Mucosa of stomach (tissue), 1 donor: ENCODE measurements around the gene NUMB.

Experiments used
- H3K27me3 ChIP-seq: one replicate; pipeline ENCODE4 v1.7.0; 2013; ENCODE audit warnings: mild to moderate bottlenecking, low read length; ENCODE audit not compliant: control insufficient read depth, insufficient read depth
- H3K36me3 ChIP-seq: one replicate; pipeline ENCODE4 v1.7.0; 2013; ENCODE audit warnings: low read length; ENCODE audit not compliant: control insufficient read depth, insufficient read depth
- H3K4me1 ChIP-seq: one replicate; pipeline ENCODE4 v1.7.0; 2013; ENCODE audit warnings: mild to moderate bottlenecking, low read length; ENCODE audit not compliant: control insufficient read depth, insufficient read depth
- H3K4me3 ChIP-seq: one replicate; pipeline ENCODE4 v1.7.0; 2013; ENCODE audit warnings: low read length
- H3K9ac ChIP-seq: one replicate; pipeline ENCODE4 v1.7.0; 2013; ENCODE audit warnings: mild to moderate bottlenecking, low read length, moderate library complexity
- H3K9me3 ChIP-seq: one replicate; pipeline ENCODE4 v1.7.0; 2013; ENCODE audit warnings: mild to moderate bottlenecking, low read length, moderate library complexity; ENCODE audit not compliant: control insufficient read depth
- donor health status: Pancreatic carcinoma.

NUMB gene

GRCh38 chr14:73458183-73458976 is at the start of gene NUMB:
Gene NUMB (minus strand): TSS chr14:73458546. CDS start chr14:73355751, 102,795 bp downstream.
- Histone ChIP-seq H3K27me3 (no peaks in the 10 kb centered on the region), H3K9me3 (no peaks in the 10 kb centered on the region), H3K36me3 (no peaks in the 10 kb centered on the region), H3K4me1 (peaks cover 50% of the 10 kb centered on the region), H3K9ac (peak within 1 kb of the TSS; percentile 95), H3K4me3 (peak within 1 kb of the TSS; percentile 95)

- Histone ChIP-seq H3K9ac (no peak overlapping the region), H3K4me1 (no peaks in the 10 kb centered on the region), H3K27me3 (no peaks in the 10 kb centered on the region), H3K4me3 (no peak overlapping the region), H3K9me3 (no peaks in the 10 kb centered on the region), H3K36me3 (no peaks in the 10 kb centered on the region)
Observed at GRCh38 chr14:73503648-73504047, 45.3 kb upstream of the NUMB start.

- H3K36me3 ChIP-seq, result no peaks in the 10 kb centered on the region
- H3K4me3 ChIP-seq, result no peak overlapping the region
- no peaks in the 10 kb centered on the region for H3K9me3 ChIP-seq
- H3K4me1 ChIP-seq, result no peaks in the 10 kb centered on the region
- H3K27me3 ChIP-seq, result no peaks in the 10 kb centered on the region
- H3K9ac ChIP-seq, result no peak overlapping the region
Observed at GRCh38 chr14:73502017-73502619, 43.8 kb upstream of the NUMB start.

DNA sequence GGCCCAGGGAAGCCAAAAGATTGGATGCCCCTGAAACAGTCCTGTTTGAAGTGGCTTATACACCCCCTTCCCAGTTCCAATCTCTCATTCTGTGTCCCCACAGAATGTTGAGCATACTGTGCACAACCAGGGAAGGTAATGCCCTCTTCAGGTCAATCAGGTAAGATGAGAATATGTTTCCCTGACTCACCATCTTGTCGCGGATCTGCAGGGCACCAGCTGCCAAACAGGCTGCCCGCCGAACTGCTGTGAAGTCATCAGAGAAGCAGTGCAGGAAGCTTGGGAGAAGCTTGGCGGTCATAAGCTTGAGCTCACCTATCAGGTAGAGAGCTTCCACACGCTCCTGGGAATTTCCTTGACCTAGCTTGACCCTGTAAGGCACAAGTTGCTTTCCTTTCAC is 42.0 kb upstream of the NUMB start:
- Histone ChIP-seq H3K36me3 (no peaks in the 10 kb centered on the region), H3K9ac (no peak overlapping the region), H3K4me1 (no peaks in the 10 kb centered on the region), H3K27me3 (no peaks in the 10 kb centered on the region), H3K4me3 (no peak overlapping the region), H3K9me3 (no peaks in the 10 kb centered on the region)

DNA sequence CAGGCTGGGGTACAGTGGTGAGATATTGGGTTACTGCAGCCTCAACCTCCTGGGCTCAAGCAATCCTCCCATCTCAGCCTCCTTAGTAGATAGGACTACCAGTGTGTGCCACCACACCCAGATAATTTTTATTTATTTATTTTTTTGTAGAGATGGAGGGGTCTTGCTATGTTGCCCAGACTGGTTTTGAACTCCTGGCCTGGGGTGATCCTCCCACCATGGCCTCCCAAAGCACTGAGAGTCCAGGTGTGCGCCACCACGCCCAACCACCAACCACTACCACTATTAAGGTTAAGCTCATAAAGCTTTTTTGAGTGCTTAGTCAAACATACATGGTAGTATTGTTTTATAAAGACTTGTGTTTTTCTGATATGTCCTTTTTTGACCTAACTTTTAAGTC is 36.2 kb upstream of the NUMB start:
- Histone ChIP-seq H3K36me3 (no peaks in the 10 kb centered on the region), H3K4me3 (no peak overlapping the region), H3K4me1 (peaks cover 8% of the 10 kb centered on the region), H3K27me3 (no peaks in the 10 kb centered on the region), H3K9me3 (no peaks in the 10 kb centered on the region), H3K9ac (no peak overlapping the region)

GRCh38 chr14:73492670-73493069 is 34.3 kb upstream of the NUMB start:
- no peak overlapping the region for H3K4me3 ChIP-seq
- H3K27me3 ChIP-seq, result no peaks in the 10 kb centered on the region
- no peaks in the 10 kb centered on the region for H3K9me3 ChIP-seq
- H3K9ac ChIP-seq, result no peak overlapping the region
- H3K36me3 ChIP-seq, result no peaks in the 10 kb centered on the region
- peaks cover 8% of the 10 kb centered on the region for H3K4me1 ChIP-seq

DNA sequence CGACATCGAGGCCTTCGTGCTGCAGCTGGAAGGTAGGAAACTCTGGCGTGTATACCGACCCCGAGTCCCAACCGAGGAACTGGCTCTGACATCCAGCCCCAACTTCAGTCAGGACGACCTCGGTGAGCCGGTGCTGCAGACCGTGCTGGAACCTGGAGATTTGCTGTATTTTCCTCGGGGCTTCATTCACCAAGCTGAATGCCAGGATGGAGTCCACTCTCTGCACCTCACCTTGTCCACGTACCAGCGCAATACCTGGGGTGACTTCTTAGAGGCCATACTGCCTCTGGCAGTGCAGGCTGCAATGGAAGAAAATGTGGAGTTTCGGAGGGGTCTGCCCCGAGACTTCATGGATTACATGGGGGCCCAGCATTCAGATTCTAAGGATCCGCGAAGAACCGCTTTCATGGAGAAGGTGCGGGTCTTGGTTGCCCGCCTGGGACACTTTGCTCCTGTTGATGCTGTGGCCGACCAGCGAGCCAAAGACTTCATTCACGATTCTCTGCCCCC is 33.8 kb upstream of the NUMB start:
- Histone ChIP-seq H3K9me3 (no peaks in the 10 kb centered on the region), H3K27me3 (no peaks in the 10 kb centered on the region), H3K9ac (peak overlapping the region; percentile 4), H3K4me1 (peaks cover 8% of the 10 kb centered on the region), H3K4me3 (peak overlapping the region; percentile 65), H3K36me3 (no peaks in the 10 kb centered on the region)

- H3K9ac ChIP-seq, result peak overlapping the region; percentile 73
- H3K4me3 ChIP-seq, result peak overlapping the region; percentile 72
- no peaks in the 10 kb centered on the region for H3K9me3 ChIP-seq
- H3K36me3 ChIP-seq, result no peaks in the 10 kb centered on the region
- H3K27me3 ChIP-seq, result no peaks in the 10 kb centered on the region
- peaks cover 8% of the 10 kb centered on the region for H3K4me1 ChIP-seq
Observed at GRCh38 chr14:73491256-73492042, 33.1 kb upstream of the NUMB start.

- Histone ChIP-seq H3K4me1 (peaks cover 8% of the 10 kb centered on the region), H3K4me3 (no peak overlapping the region), H3K9me3 (no peaks in the 10 kb centered on the region), H3K27me3 (no peaks in the 10 kb centered on the region), H3K36me3 (no peaks in the 10 kb centered on the region), H3K9ac (no peak overlapping the region)
Observed at GRCh38 chr14:73489481-73490175, 31.3 kb upstream of the NUMB start.

GRCh38 chr14:73478684-73479083 is 20.3 kb upstream of the NUMB start:
- Histone ChIP-seq H3K4me1 (no peaks in the 10 kb centered on the region), H3K9ac (no peak overlapping the region), H3K4me3 (no peak overlapping the region), H3K27me3 (no peaks in the 10 kb centered on the region), H3K9me3 (no peaks in the 10 kb centered on the region), H3K36me3 (no peaks in the 10 kb centered on the region)

DNA sequence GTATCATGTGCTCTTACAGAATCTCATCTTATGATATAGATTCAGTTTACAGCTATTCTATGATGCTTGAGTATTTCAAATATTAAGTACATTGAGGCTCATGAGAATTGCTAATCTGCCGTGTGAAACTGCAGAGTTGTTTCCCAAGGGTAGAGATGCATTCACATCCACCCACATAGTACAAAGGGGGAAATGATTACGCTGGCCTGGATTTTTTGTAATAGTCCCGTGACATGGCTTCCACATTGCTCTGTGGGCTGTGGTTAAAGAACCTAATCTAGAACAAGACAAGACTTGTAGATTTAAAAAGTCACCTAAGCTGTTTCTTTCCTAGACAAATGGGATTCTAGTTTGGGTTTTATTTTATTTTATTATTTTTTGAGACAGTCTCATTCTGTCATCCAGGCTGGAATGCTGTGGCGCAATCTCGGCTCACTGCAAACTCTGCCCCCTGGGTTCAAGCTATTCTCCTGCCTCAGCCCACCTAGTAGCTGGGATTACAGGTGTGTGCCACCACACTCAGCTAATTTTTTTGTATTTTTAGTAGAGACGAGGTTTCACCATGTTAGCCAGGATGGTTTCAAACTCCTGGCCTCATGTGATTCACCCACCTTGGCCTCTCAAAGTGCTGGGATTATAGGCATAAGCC is 19.4 kb upstream of the NUMB start:
- Histone ChIP-seq H3K4me1 (no peaks in the 10 kb centered on the region), H3K4me3 (no peak overlapping the region), H3K36me3 (no peaks in the 10 kb centered on the region), H3K9ac (no peak overlapping the region), H3K27me3 (no peaks in the 10 kb centered on the region), H3K9me3 (no peaks in the 10 kb centered on the region)
